Gastrocnemius medialis (tissue), 4 donors: ENCODE data around the gene TTLL6. TPM values are rescaled to one million over a fixed set of nuclear protein-coding genes. Genes with fewer than 3 reads are reported as not detected.

Source experiments
- ATAC-seq, 2 donors: fragments of 150-250 bp; one replicate each; pipeline ENCODE4 v1.9.1; 2016
- DNase-seq, 2 donors: peaks; one replicate each; pipeline ENCODE4 v3.0.0-alpha.2; 2019
- H3K27ac ChIP-seq, 4 donors: fragments of 200-600 bp; sonication (generic); 1 replicate in 1 of 4; 2 replicates in 3 of 4; pipeline ENCODE4 v1.5.1; 2016 to 2018; ENCODE audit warnings: mild to moderate bottlenecking in 2 of 4, moderate library complexity in 1 of 4
- H3K27me3 ChIP-seq, 3 donors: fragments of 200-600 bp; sonication (generic) in 2 of 3; 1 replicate in 1 of 3; 2 replicates in 2 of 3; pipeline versions ENCODE4 v1.5.1 to v1.6.0; 2016 to 2019; ENCODE audit warnings: mild to moderate bottlenecking in 1 of 3, moderate library complexity in 1 of 3
- H3K36me3 ChIP-seq, 2 donors: fragments of 200-600 bp; sonication (generic) in 1 of 2; one replicate each; pipeline ENCODE4 v1.5.1; 2017 to 2018
- H3K4me1 ChIP-seq, 2 donors: fragments of 200-600 bp; sonication (generic) in 1 of 2; one replicate each; pipeline ENCODE4 v1.5.1; 2016 to 2017; ENCODE audit warnings: mild to moderate bottlenecking in 2 of 2
- H3K4me3 ChIP-seq, 4 donors: fragments of 200-600 bp; sonication (generic) in 3 of 4; 1 replicate in 1 of 4; 2 replicates in 3 of 4; pipeline ENCODE4 v1.5.1; 2016 to 2019; ENCODE audit warnings: mild to moderate bottlenecking in 2 of 4
- H3K9me3 ChIP-seq, 3 donors: fragments of 200-600 bp; sonication (generic) in 2 of 3; 1 replicate in 1 of 3; 2 replicates in 2 of 3; pipeline ENCODE4 v1.5.1; 2016 to 2019
- CTCF ChIP-seq, 5 experiments: fragments of 450-650 bp in 3 of 5; fragments of 200-600 bp in 2 of 5; sonication (generic) in 2 of 5; IDR thresholded peaks in 4 of 5; conservative IDR thresholded peaks in 1 of 5; 1 replicate in 4 of 5; 2 replicates in 1 of 5; pipeline ENCODE4 v1.5.1; 2016 to 2019; ENCODE audit warnings: antibody characterized with exemption in 5 of 5, mild to moderate bottlenecking in 3 of 5, moderate library complexity in 3 of 5
- POLR2A ChIP-seq, 2 donors: fragments of 450-650 bp; IDR thresholded peaks; one replicate each; pipeline ENCODE4 v1.6.1; 2017; ENCODE audit warnings: antibody characterized with exemption in 2 of 2, mild to moderate bottlenecking in 2 of 2, moderate library complexity in 2 of 2
- in situ Hi-C, 4 donors: fragments of 200-750 bp; cut with MboI; loops; one replicate each; pipeline versions ENCODE4 v1.15.0 to v1.8.0; 2017; ENCODE audit warnings: low sequenced_read_pairs in 4 of 4
- intact Hi-C: fragments of 100-400 bp; cut with DNase I; formaldehyde crosslinking; loops from one replicate; pipeline ENCODE4 v1.15.1; 2023; ENCODE audit warnings: low total_unique reads
- total RNA-seq, 4 donors: library from RNA; depleted of rRNA; stranded (reverse); fragments of >200 nt; gene quantifications; one replicate each; pipeline versions ENCODE4 v1.1.0 to v1.2.3, GENCODE V29; 2016

The TTLL6 gene
- total RNA-seq, 4 donors from 2014 or later = 0.10 TPM; not detected in 2

GRCh38 chr17:48740537-48740936 is 76.5 kb downstream of the TTLL6 start:
- in situ Hi-C loops (loop anchor here in 2 of 4 donors (25.0 kb wide), 3 partner anchors 103 to 272 kb away; partner anchors contain the start of genes HOXB9 (in 1 of the 2) and IGF2BP1 (in 1 of the 2)), intact Hi-C loops (no loop called here)
- H3K9me3 ChIP-seq = no peaks in the 10 kb centered on the region
- no peak overlapping the region for H3K27ac ChIP-seq
- H3K36me3 ChIP-seq = no peaks in the 10 kb centered on the region
- DNase-seq (no peak), ATAC-seq (no peak)
- no peaks in the 10 kb centered on the region for H3K4me1 ChIP-seq
- H3K27me3 ChIP-seq = peaks cover 95 to 98% (median 97%) of the 10 kb centered on the region in 3 donors
- H3K4me3 ChIP-seq = no peak overlapping the region
- TF ChIP-seq CTCF (IDR thresholded peaks at IDR 0.05 in 4 of 5, conservative IDR thresholded peaks at IDR 0.05 in 1 of 5) = no peak

- ATAC-seq = no peak
- TF ChIP-seq CTCF (IDR thresholded peaks at IDR 0.05 in 4 of 5, conservative IDR thresholded peaks at IDR 0.05 in 1 of 5) (no peak), POLR2A (IDR thresholded peaks at IDR 0.05) (no peak)
- no peaks in the 10 kb centered on the region for H3K9me3 ChIP-seq
- no peak overlapping the region for H3K4me3 ChIP-seq
- in situ Hi-C loops (loop anchor here in 2 of 4 donors (25.0 kb wide), 3 partner anchors 102 to 273 kb away; partner anchors contain the start of genes HOXB9 (in 1 of the 2) and IGF2BP1 (in 1 of the 2)), intact Hi-C loops (no loop called here)
- no peak for DNase-seq
- no peaks in the 10 kb centered on the region for H3K4me1 ChIP-seq
- no peak overlapping the region for H3K27ac ChIP-seq
- no peaks in the 10 kb centered on the region for H3K36me3 ChIP-seq
- H3K27me3 ChIP-seq = peaks cover 96 to 98% (median 97%) of the 10 kb centered on the region in 3 donors
These were observed 78.1 kb downstream of the TTLL6 start for GRCh38 chr17:48738803-48739526.

DNA sequence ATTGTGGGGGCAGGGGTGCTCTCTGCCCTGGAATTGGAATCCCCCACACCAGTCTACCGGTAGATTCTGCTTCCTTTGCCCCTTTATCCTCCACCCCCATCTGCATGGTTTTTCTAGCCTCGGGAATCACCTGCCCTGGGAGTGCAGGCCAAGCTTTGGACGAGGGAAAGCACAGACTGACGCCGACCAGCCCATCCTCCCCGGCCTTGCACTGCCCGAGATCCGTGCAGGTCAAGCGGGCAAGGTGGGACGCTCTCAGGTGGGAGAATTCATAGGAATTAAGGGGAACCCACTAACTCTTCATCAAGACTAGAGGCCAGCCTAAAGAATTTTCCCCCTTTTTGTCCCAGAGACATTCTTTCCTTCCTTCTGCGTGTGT is 78.6 kb downstream of the TTLL6 start:
- Histone ChIP-seq H3K9me3 (no peaks in the 10 kb centered on the region), H3K4me1 (no peaks in the 10 kb centered on the region), H3K27ac (no peak overlapping the region), H3K27me3 (peaks cover 96 to 98% (median 97%) of the 10 kb centered on the region in 3 donors), H3K36me3 (no peaks in the 10 kb centered on the region), H3K4me3 (no peak overlapping the region)
- DNase-seq (no peak), ATAC-seq (no peak)
- in situ Hi-C loops (loop anchor here in 2 of 4 donors (25.0 kb wide), 3 partner anchors 101 to 274 kb away; partner anchors contain the start of genes HOXB9 (in 1 of the 2) and IGF2BP1 (in 1 of the 2)), intact Hi-C loops (no loop called here)
- TF ChIP-seq POLR2A (IDR thresholded peaks at IDR 0.05) (no peak), CTCF (IDR thresholded peaks at IDR 0.05 in 4 of 5, conservative IDR thresholded peaks at IDR 0.05 in 1 of 5) (no peak)

DNA sequence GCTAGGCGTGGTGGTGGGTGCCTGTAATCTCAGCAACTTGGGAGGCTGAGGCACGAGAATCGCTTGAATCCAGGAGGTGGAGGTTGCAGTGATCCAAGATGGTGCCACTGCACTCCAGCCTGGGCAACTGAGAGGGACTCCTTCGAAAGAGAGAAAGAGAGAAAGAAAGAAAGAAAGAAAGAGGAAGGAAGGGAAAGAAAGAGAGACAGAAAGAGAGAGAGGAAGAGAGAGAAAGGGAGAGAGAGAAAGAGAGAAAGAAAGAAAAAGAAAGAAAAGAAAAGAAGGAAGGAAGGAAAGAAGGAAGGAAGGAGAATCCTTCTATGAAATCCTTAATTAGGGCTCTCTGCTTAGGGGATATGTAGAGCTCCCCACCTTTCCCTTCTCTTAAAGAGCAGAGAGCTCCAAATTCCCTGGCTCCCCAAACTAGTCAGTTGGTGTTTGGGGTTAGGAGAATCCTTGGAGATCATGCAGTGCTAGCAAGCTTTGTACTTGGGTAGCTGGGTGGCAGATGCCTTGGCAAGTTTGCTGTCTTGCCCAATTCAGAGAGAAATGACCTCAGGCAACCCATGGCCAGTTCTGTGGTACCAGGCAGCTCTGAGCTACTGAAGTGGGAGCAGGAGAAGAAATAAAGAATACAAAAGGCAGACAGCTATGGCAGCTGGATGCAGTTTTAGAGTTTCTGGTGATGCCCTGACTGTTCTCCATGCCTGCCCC is 79.5 kb downstream of the TTLL6 start:
- ATAC-seq (no peak), DNase-seq (no peak)
- no peak for TF ChIP-seq POLR2A (IDR thresholded peaks at IDR 0.05)
- no peak for TF ChIP-seq CTCF (IDR thresholded peaks at IDR 0.05 in 4 of 5, conservative IDR thresholded peaks at IDR 0.05 in 1 of 5)
- H3K27me3 ChIP-seq = peaks cover 96 to 98% (median 97%) of the 10 kb centered on the region in 3 donors
- intact Hi-C loops (no loop called here), in situ Hi-C loops (loop anchor here in 2 of 4 donors (25.0 kb wide), 3 partner anchors 100 to 275 kb away; partner anchors contain the start of genes HOXB9 (in 1 of the 2) and IGF2BP1 (in 1 of the 2))
- H3K4me3 ChIP-seq = no peak overlapping the region
- no peak overlapping the region for H3K27ac ChIP-seq
- no peaks in the 10 kb centered on the region for H3K9me3 ChIP-seq
- H3K36me3 ChIP-seq = no peaks in the 10 kb centered on the region
- no peaks in the 10 kb centered on the region for H3K4me1 ChIP-seq
